ENCODE data around the gene ATXN2. TPM values are rescaled to one million over a fixed set of nuclear protein-coding genes. Genes with fewer than 3 reads are reported as not detected.

The ATXN2 gene
- total RNA-seq, 1 donor from 2014 or later = 34.2 TPM

DNA sequence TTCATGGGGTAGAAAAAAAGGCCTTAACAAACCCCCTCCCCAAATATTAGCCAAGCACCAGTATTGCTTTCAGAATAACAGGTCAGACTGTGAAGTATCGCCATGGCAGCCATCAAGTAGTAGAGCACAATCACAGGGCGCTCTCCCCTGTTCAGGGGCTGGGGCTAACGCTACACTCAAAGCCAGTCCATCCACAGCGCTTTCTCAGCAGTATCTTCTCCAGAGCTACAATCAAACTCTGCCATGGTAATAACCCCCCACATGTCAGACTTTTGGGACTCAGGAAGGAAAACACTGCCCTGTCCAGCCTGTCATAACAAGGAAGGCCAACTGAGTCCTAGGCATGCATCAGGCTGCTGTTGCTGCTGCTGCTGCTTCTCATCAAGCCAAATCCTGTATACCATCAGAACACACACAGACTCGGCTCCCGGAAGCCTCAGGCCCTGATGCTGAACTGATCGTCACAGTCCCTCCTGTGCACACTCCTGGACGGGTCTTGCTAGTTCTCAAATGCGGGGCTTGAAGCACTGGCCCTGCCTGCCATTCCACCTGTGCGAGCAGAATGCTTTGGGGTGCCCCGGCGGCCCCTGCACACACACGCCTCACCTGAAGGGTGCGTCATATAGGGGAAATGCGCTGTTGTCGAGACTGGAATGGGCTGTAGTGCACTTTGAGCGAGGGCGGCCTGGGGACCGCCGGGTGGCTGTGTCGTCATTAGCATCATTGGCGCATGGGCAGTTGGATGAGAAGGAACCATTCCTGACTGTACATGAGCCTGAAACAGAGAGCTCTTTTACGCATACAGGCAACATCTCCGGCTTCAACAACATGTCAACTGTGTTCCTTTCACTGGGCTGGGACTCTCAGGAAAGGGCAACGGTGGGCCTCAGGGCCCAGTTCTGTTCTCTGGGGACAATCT lies 145.8 kb downstream of the ATXN2 start:
- peaks cover 30% of the 10 kb centered on the region for H3K36me3 Mint-ChIP-seq
- Histone ChIP-seq H3K27me3 (no peaks in the 10 kb centered on the region), H3K27ac (no peak overlapping the region), H3F3A (ENCODE audit: low read depth) (peaks cover 8% of the 10 kb centered on the region), H3K4me1 (no peaks in the 10 kb centered on the region), H3K4me2 (no peak overlapping the region), H3K9ac (no peak overlapping the region), H4K20me1 (ENCODE audit: low read depth) (peaks cover 9% of the 10 kb centered on the region), H3K9me3 (ENCODE audit: low read depth) (no peaks in the 10 kb centered on the region), H3K4me3 (no peak overlapping the region), H2AFZ (replicated peaks) (no peak overlapping the region), H3K79me2 (ENCODE audit: low read depth) (no peaks in the 10 kb centered on the region), H3K36me3 (no peaks in the 10 kb centered on the region)
- H3K4me3 Mint-ChIP-seq = no peak overlapping the region
- TF ChIP-seq, protein P1, sequence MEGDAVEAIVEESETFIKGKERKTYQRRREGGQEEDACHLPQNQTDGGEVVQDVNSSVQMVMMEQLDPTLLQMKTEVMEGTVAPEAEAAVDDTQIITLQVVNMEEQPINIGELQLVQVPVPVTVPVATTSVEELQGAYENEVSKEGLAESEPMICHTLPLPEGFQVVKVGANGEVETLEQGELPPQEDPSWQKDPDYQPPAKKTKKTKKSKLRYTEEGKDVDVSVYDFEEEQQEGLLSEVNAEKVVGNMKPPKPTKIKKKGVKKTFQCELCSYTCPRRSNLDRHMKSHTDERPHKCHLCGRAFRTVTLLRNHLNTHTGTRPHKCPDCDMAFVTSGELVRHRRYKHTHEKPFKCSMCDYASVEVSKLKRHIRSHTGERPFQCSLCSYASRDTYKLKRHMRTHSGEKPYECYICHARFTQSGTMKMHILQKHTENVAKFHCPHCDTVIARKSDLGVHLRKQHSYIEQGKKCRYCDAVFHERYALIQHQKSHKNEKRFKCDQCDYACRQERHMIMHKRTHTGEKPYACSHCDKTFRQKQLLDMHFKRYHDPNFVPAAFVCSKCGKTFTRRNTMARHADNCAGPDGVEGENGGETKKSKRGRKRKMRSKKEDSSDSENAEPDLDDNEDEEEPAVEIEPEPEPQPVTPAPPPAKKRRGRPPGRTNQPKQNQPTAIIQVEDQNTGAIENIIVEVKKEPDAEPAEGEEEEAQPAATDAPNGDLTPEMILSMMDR (IDR thresholded peaks at IDR 0.05) = no peak
- TF ChIP-seq EZH2 (IDR thresholded peaks at IDR 0.05) (no peak), EZH2phosphoT487 (IDR thresholded peaks at IDR 0.05) (no peak)
- H3K9me3 Mint-ChIP-seq = no peaks in the 10 kb centered on the region
- DNase-seq (ENCODE audit: low spot score) = no peak
- H3K27me3 Mint-ChIP-seq (ENCODE audit: insufficient read depth, low read depth) = no peaks in the 10 kb centered on the region
- H3K27ac Mint-ChIP-seq = peak overlapping the region; percentile 72
- no peaks in the 10 kb centered on the region for H3K4me1 Mint-ChIP-seq

DNA sequence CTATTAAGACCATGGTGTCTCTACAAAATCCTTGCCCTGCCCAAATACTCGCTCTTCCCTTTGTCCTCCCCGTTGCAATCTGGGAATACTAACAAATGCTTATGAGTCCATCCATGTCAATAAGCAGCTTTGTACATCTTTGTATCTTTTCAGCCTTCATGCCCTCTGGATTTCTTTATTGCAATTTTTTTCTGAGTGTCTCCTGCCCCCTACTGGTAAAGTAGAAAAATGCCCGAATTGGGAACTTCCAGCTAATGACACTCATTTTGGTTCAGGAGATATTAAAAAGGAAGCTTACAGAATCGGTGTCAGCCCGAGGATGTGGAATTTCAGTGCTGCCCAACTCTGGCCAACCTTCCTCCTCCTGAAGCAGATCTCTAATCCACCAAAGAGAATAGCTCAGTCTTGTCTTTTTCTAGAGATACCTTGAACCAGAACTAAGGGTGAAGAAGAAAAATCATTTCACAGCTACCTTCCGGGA lies 147.4 kb downstream of the ATXN2 start:
- Histone ChIP-seq H3F3A (ENCODE audit: low read depth) (peaks cover 8% of the 10 kb centered on the region), H2AFZ (replicated peaks) (no peak overlapping the region), H3K9me3 (ENCODE audit: low read depth) (no peaks in the 10 kb centered on the region), H3K4me3 (no peak overlapping the region), H3K27me3 (no peaks in the 10 kb centered on the region), H3K9ac (no peak overlapping the region), H3K79me2 (ENCODE audit: low read depth) (no peaks in the 10 kb centered on the region), H3K27ac (no peak overlapping the region), H3K4me1 (no peaks in the 10 kb centered on the region), H4K20me1 (ENCODE audit: low read depth) (peaks cover 9% of the 10 kb centered on the region), H3K36me3 (no peaks in the 10 kb centered on the region), H3K4me2 (no peak overlapping the region)
- H3K36me3 Mint-ChIP-seq = peaks cover 25% of the 10 kb centered on the region
- H3K4me3 Mint-ChIP-seq = no peak overlapping the region
- TF ChIP-seq EZH2phosphoT487 (IDR thresholded peaks at IDR 0.05) = no peak
- TF ChIP-seq, protein P1 (IDR thresholded peaks at IDR 0.05) = peak; percentile 88
- H3K27ac Mint-ChIP-seq = no peak overlapping the region
- H3K9me3 Mint-ChIP-seq = no peaks in the 10 kb centered on the region
- peak; percentile 39 for DNase-seq (ENCODE audit: low spot score)
- H3K4me1 Mint-ChIP-seq = no peaks in the 10 kb centered on the region
- H3K27me3 Mint-ChIP-seq (ENCODE audit: insufficient read depth, low read depth) = no peaks in the 10 kb centered on the region

GRCh38 chr12:111451232-111451631 lies 147.9 kb downstream of the ATXN2 start:
- no peaks in the 10 kb centered on the region for H3K4me1 ChIP-seq
- no peak overlapping the region for H2AFZ ChIP-seq (replicated peaks)
- no peak overlapping the region for H3K9ac ChIP-seq
- H3F3A ChIP-seq (ENCODE audit: low read depth) = peaks cover 8% of the 10 kb centered on the region
- no peak overlapping the region for H3K4me3 ChIP-seq
- H3K36me3 ChIP-seq = no peaks in the 10 kb centered on the region
- H3K4me2 ChIP-seq = no peak overlapping the region
- H3K9me3 ChIP-seq (ENCODE audit: low read depth) = no peaks in the 10 kb centered on the region
- Mint-ChIP-seq H3K27ac (no peak overlapping the region), H3K9me3 (no peaks in the 10 kb centered on the region), H3K36me3 (peaks cover 25% of the 10 kb centered on the region), H3K27me3 (ENCODE audit: insufficient read depth, low read depth) (no peaks in the 10 kb centered on the region), H3K4me3 (no peak overlapping the region), H3K4me1 (peaks cover 5% of the 10 kb centered on the region)
- no peaks in the 10 kb centered on the region for H3K27me3 ChIP-seq
- TF ChIP-seq EZH2phosphoT487 (IDR thresholded peaks at IDR 0.05) = no peak
- no peak for TF ChIP-seq EZH2 (IDR thresholded peaks at IDR 0.05)
- TF ChIP-seq, protein P1 (IDR thresholded peaks at IDR 0.05) = no peak
- no peak for DNase-seq (ENCODE audit: low spot score)
- H3K27ac ChIP-seq = no peak overlapping the region
- H4K20me1 ChIP-seq (ENCODE audit: low read depth) = peaks cover 9% of the 10 kb centered on the region
- no peaks in the 10 kb centered on the region for H3K79me2 ChIP-seq (ENCODE audit: low read depth)

Data from neural progenitor cell (in vitro differentiated cells).